Fibroblast of pulmonary artery (primary cell): ENCODE results near the gene MLLT6.

Experiments
- DNase-seq: peaks from one replicate; pipeline ENCODE4 v3.0.0-alpha.2; 2010; ENCODE audit warnings: low read depth
- H3K4me3 ChIP-seq: replicated peaks from 2 replicates; pipeline ENCODE4 v1.5.1; 2011; ENCODE audit warnings: low read depth, mild to moderate bottlenecking, control low read depth, low read length, moderate library complexity
- CTCF ChIP-seq: IDR thresholded peaks from 2 replicates; pipeline ENCODE4 v1.5.1; 2011; ENCODE audit warnings: mild to moderate bottlenecking, control low read depth, low read length, inconsistent platforms; ENCODE audit errors: missing control alignments

The MLLT6 gene

GRCh38 chr17:38703742-38704605, 1.1 kb upstream of the MLLT6 start:
- TF ChIP-seq CTCF = no peak
- peak overlapping the region; percentile 77 for H3K4me3 ChIP-seq
- peak; percentile 29 for DNase-seq

DNA sequence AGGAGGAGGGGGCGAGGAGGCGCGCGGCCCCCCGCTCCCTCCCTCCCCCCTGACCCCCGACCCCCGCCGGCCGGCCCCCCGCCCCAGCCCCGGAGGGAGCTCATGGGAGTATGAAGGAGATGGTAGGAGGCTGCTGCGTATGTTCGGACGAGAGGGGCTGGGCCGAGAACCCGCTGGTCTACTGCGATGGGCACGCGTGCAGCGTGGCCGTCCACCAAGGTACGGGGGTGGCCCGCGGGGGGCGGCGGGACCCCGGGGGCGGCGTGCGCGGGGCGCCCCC, 390 bp downstream of the MLLT6 start:
- peak overlapping the region; percentile 77 for H3K4me3 ChIP-seq
- TF ChIP-seq CTCF = no peak
- DNase-seq = no peak

- TF ChIP-seq CTCF = no peak
- peak overlapping the region; percentile 77 for H3K4me3 ChIP-seq
- DNase-seq = peak; percentile 38
Observed at GRCh38 chr17:38705803-38706504, 881 bp downstream of the MLLT6 start.

DNA sequence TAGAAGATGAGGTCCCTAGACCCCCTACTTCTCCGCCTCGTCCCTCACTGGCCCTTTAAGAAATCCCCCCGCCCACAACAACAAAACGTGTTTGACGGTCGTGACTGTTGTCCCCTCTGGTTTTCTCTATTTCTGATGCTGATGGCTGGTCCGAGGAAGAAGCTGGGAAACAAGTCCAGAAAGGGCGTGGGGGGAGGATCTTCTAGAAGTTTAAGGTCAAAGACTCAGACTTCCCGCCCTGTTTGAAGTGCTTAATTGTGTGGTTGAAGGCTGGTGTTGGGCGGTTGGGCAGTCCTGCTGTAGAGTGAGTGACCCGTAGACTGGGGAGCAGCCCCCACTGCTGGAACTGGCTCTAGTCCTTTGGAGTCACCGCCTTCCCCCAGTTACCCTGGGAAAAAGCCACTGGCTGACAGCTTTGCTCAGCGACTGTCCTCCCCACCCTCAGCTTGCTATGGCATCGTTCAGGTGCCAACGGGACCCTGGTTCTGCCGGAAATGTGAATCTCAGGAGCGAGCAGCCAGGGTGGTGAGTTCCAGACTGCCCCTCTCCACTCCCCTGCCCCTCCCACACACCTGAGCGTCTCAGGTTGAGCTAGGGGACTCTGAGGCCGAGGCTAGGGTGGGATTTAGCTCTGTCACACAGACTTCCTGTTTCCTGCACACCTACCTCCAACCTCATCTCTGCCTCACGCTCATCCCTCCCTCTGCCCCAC, 1.6 kb downstream of the MLLT6 start:
- peak overlapping the region; percentile 77 for H3K4me3 ChIP-seq
- no peak for DNase-seq
- no peak for TF ChIP-seq CTCF

DNA sequence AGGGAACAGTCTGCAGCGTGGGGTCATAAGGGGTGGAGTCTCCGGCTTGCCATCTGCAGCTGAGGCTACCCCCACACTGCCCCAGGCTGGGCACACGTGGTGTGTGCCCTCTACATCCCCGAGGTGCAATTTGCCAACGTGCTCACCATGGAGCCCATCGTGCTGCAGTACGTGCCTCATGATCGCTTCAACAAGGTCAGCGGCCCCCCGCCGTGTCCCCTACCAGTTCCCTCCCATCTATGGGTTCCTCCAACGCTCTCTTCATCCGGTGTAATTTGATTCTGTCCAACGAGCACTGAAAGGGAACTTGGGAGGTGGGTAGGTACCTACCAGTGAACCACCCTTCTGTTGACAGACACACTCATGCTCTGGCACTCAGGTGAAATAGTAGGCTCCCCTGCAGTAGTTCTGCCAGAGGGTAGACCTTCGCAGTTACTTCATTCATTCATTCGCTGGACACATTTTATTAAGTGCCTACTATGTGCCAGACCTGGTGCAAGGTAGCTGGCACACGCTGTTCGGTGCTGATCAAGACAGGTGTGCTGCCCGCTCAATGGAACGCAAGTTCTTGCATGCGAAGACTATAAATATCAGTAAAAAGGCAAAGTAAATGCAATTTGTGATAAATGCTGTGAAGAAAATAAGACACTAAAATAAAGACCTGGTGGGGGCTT, 2.7 kb downstream of the MLLT6 start:
- no peak for DNase-seq
- no peak overlapping the region for H3K4me3 ChIP-seq
- no peak for TF ChIP-seq CTCF

DNA sequence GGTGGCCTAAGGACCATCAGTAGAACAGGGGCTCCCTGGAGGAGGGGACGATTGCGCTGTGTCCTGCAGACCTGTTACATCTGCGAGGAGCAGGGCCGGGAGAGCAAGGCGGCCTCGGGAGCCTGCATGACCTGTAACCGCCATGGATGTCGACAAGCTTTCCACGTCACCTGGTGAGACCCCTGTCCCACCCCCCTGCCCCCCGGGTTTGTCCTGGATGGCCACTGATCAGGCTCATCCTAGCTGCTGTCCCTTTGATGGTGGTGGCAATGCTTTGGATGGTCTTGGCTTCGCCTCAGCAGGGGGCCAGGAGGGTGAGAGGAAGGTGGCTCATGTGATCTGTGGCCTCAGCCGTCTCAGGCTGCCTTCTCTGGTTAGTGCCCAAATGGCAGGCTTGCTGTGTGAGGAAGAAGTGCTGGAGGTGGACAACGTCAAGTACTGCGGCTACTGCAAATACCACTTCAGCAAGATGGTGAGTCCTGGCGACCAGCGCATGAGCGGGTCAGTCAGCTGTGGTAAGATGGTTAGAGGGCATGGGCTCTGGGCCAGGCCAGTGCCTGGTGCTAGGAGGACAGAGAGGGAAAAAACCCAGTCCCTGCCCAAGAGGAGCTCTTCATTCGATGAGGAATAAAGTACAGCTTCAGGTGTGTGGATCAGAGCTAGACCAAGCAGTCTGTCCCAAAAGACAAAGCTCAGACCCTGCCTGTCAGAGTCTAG, 4.2 kb downstream of the MLLT6 start:
- no peak for DNase-seq
- TF ChIP-seq CTCF = no peak
- no peak overlapping the region for H3K4me3 ChIP-seq
